ENCODE data around the gene SLC16A3.

The SLC16A3 gene

DNA sequence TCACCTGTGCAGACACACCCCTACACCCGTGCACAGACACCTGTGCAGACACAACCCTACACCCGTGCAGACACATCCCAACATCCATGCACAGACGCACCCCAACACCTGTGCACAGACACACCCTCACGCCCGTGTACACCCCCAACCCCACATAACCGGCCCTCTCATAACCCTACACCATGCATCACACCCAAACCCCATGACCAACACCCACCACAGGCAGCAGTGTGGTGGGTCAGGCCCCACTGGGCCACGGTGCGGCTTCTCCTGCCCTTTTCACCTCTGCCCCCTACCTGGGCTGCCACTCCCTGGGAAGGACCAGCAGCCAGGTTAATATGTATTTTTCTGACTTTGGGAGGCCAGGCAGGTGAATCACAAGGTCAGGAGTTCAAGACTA lies 4.2 kb upstream of the SLC16A3 start:
- DNase-seq: no peak

DNA sequence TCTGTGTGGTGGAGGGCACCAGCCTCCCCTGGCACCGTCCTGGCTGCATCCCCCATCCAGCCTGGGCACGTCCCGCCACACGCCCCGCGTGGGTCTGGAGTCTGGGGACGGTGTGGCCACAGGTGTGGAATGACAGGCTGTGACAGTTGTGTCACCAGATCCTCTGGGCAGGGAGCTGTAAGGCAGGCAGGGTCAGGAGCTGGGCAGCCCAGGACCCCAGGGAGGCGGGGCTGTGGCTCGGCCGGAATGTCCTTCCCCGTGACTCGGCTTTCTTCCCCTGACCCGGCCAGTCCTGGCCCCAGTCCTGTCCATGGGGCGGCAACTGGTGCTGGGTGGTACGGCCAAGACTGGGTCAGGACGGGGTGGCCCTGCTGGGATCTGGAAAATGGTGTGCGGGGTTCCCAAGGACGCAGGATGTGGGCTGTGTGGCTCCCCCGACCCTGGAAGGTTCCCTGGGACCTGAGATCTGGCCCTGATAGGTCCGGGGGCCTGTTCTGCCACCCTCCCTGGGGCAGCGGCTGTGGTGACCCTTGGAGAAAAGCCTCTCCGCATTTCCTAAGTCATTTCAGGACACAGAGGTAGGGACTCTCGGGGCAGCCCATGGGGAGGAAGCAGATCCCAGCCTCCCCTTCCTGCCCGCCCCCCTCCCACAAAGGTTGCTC lies 3.3 kb upstream of the SLC16A3 start:
- DNase-seq: no peak

DNA sequence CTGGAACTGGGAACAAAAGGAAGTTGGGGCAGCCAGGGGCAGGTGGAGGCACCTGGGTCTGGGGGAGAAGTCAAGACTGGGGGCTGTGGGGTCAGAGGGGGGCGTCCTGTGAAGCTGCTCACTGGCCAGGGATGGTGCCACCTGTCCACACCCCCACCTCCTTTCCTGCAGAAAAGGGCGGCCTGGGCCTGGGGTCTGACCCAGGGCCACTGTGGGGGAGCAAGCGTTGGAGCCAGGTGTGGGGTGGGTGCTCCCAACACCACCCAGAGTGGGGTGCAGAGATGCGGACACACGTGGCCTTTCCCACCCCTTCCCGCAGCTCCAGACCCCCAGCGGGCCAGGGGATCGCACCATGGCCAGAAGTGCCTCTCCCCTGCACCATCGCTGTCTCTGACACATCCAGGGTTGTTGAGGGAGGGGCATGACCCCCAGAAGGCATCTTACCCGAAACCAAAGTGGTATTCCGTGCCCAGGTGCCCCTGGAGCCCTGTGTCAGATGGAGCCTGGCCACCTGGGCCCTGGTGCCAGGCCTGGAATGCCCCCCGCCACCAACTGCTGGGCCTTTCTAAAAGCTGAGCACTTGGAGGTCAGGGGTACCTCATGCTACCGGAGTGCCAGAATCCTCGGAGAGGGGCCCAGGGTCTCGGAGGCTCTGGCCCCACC lies 2.6 kb upstream of the SLC16A3 start:
- no peak for DNase-seq

DNA sequence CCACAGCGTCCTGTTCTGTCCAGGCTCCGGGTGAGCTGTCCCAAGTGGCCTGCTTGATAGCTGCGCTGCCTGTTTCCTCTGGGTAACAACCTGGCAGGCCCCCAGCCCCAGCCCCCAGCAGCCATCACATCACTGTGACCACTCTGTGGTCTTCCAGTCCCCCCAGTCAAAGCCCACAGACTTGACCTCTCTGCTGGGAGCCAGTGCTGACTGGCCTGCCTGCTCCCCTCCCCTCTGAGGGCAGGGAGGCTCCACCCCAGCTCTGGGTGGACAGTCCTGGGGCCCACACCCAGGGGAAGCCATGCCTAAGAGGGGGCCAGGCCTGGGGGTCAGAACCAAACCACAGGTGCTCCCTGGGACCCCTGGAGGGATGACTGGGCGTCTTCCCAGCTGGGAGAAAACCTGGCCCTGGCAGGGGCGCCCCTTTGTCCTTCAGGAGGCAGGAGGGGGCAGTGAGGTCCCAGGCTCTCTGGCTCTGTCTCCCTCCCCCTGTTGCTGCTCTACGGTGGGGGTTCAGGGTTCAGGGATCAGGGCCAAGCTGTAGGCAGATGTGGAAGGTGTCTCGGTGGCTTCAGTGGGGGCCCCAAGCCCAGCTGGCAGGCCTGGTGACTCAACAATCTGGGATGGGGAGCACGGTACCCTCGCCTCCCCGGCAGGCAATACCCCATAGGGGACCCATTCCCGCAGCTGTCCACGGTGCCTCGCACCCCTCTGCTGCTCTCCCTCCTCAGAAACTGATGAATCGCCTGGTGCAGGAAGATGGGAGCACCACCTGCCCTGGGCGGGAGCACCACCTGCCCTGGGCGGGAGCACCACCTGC lies 1.8 kb upstream of the SLC16A3 start:
- DNase-seq: no peak

DNA sequence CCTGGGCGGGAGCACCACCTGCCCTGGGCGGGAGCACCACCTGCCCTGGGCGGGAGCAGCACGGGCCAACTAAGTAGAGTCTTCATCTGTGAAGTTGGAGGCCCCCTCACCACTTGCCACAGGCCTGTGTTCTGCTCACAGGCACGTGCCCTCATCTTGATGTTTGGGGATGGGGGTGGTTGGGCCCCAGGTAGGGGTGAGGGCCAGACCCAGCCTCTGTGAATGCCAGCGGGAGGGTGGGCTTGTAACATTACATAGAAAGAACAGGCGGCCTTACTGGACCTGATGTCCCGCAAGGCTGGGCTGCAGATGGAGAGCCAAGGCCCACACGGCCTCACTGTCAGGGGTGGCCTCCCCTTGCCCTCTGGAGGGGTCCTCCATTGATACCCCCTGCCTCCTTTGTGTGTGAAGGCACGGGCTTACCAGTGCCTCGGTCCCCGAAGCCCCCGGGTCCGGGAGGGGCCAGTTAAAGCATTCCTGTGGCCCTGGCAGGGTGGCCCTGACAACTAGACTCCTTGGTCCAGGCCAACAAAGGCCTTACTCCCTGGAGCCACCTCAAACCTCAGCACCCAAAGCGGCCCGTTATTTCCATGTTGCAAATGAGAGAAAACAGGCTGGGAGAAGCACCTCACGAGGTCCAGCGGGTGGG lies 1.1 kb upstream of the SLC16A3 start:
- no peak for DNase-seq

DNA sequence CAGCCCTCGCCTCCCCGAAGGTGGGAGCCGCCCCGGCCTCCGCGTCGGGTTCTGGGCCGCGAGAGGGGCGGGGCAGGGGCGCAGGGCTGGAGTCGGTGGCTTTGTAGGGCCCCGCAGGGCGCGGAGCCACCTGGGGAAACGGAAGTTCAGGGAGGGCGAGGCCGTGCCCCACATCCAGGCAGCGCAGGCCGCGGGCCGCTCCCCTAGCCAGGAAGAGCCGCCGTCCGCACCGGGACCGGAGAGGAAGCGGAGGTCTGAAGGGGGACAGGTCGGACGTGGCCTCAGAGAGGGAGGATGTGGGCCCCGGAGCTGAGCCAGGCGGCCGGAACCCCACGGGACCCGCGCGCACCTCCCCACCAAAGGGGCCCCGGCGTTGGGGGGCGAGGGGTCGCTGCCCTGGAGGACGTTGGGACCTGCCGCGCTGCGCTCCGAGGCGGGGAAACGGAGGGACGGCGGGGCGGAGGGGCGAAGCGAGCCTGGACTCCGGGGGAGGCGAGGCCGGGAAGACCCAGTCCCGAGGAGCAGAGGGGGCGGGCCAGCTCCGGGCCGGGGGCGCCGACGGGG lies 482 bp upstream of the SLC16A3 start:
- no peak for DNase-seq

DNA sequence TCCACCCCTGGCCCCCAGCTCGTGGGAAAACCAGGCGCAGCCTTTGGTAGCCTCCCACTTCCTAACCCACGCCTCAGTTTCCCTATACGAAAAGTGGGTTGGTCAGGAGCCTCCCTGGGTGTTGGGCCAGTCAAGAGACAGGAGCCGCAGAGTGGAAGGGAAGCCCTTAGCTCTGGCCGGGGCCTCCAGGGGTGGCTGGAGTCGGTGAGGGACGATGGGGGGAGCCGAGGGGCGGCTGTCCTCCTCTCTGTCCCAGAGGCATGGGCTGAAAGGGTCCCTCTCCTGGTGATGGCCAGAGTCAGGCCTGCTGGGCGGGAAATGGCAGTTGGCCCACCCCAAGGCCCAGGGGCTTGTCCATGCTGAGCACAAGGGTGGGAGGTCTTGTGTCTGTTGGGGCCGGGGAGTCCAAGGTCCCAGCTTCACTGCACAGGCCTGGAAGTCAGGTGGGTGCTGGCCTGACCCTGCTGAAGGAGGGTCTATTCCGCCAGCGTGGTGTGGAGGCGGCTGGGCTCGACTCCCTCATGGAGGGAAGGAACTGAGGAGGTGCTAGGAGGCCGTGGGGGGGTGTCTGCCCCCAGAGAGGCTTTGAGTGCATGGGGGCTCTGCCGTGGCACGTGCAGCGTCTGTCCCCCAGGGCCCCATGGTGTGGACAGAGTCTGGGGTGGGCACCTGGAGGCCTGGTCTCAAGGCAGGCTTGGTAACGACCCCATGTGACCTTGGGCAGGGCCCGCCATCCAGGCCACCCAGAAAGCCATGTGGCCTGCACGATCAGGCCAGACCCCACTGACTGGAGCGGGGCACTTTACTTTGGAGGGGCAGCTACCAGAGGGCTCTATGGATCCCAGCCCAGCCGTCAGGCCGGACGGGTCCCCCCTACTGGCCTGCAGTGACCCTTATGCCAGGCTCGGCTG lies 1.1 kb downstream of the SLC16A3 start:
- no peak for DNase-seq

DNA sequence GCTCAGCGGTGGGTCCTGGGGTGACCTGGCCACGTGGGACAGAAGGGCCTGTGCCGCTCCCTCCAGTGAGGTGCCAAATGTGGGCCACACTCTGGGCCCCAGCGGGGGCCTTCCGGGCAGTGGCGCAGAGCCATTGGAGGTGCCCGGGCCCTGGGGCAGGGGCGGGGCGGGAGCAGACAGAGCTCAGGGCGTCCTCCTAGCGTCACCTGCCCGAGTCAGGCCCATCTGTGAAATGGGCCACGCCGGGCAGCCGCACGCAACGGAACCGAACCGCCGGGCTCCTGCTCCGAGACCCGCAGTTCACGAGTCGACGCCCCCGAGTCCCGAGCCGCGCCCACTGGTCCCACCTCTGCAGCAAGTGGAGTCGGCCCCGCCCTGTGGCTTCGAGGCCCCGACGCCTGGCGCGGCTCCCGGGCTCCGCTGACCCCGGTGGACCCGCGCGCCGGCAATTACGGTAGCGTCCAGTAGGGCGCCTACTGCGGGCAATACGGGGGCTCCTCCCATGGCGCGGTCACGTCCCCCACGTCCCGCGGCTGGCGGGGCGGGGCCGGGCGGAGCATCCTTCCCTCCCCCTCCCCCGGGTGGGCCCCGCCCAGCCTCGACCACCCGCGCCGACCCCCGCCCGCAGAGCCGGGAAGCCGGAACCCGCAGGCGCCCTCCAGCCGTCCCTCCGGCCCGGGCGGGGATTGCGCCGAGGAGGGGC lies 1.9 kb downstream of the SLC16A3 start:
- DNase-seq: no peak

DNA sequence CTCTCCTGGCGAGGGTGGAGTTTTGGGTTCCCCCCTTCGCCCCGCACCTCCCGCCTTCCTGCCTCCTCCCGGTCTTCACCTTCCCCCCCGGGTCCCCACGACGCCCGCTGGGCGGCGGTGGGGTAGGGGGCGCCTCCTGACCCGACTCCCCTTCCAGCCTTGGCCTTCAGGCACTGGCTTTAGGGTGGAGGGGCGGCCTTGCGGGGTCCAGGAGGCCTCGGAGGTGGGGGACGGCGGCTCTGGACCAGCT lies 2.4 kb downstream of the SLC16A3 start:
- DNase-seq: no peak

DNA sequence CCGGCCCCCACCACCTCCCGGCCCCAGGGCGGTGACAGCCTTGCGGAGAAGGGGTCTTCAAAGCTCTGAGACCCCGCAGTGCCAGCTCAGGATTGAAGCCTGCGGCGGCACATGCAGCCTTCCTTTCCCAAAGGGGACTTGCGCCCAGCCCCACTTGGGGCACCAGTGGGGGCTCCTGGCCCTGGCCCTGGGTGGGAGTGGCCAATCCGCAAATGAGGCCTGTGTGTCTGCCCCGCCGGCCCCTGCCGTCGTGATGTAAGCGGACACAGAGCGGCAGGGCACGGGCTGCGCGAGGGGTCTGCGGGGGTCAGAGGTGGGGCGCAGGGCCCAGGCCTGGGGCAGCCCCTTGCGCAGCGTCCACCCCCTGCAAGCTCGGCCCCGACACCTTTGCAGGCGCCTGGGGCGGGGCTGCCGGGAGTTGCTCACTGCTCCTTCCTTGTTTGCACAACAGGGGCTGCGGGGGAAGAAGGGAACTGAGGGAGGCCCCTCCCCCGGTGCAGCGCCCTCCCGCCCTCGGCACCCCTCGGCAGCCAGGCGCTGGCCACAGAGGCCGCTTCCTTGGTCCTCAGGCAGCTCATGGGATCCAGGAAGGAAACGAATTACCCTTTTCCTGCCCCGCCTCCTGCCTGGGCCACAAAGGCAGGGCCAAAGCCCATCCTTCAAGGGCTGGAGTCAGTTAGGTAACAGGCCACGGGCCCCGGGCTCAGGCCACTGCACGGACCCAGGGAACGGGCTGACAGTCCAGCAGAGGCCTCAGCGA lies 2.9 kb downstream of the SLC16A3 start:
- no peak for DNase-seq

DNA sequence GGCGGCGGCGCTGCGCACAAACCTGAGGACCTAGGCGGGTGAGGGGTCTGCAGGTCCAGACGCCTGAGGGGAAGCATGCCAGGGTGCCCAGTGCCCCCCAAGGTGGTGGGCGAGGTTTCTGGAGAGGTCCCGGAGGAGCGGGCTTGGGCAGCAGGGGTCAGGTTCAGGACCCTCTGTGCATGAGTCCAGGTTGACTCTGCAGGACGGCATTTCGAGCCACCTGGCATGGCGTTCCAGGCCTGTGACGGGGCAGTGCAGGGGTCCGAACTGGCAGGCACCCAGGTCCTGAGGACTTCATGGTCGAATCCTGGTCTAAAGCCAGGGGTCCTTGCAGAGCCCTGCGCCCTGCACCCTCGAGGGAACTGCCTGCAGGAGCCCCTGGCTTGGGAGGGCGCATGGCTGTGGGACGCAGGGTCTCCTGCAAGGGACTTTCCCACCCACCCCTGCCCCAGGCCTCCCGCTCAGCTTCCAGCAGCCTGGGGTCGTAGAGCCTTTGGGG lies 3.5 kb downstream of the SLC16A3 start:
- no peak for DNase-seq

DNA sequence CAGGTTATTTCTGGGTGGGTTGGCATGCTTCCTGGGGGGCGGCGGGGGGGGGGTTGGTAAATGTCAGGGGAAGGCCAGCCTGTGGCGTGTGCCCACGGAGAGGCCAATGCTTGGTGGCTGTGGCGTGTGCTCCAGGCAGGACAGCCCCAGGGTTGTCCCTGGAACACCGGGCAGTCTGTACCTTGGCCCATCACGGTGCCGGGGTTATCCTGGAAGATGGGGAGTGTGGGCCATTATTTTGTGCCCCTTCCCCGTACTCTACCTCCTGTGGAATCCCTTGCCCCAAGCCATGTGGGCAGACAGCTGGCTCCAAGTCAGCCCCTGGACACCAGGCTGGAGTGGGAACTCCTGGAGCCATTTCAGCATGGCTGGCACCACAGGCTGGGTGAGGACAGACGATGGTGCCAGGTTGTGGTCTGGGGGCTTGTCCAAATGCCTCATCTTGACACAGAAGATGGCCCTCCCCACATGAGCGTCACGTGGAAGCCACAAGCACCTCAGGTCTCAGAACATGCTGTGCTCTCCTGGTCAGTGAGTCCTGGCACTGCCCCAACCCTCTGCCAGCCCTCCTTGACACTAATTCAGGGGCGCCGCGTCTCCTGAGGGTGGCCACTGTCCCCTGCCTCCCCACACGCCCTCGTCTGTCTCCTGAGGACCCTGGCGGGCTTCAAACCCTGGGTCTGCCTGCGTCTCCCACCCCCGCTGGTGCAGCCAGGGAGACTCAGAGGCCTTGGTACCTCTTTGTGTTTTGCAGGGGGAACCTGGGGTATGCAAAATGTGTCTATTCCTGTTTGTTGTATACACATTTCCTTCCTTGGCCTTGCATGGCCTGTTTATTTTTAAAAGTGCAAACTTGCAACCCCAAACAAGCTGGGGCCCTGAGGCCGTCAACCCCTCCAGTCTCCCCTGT lies 4.3 kb downstream of the SLC16A3 start:
- DNase-seq: no peak

DNA sequence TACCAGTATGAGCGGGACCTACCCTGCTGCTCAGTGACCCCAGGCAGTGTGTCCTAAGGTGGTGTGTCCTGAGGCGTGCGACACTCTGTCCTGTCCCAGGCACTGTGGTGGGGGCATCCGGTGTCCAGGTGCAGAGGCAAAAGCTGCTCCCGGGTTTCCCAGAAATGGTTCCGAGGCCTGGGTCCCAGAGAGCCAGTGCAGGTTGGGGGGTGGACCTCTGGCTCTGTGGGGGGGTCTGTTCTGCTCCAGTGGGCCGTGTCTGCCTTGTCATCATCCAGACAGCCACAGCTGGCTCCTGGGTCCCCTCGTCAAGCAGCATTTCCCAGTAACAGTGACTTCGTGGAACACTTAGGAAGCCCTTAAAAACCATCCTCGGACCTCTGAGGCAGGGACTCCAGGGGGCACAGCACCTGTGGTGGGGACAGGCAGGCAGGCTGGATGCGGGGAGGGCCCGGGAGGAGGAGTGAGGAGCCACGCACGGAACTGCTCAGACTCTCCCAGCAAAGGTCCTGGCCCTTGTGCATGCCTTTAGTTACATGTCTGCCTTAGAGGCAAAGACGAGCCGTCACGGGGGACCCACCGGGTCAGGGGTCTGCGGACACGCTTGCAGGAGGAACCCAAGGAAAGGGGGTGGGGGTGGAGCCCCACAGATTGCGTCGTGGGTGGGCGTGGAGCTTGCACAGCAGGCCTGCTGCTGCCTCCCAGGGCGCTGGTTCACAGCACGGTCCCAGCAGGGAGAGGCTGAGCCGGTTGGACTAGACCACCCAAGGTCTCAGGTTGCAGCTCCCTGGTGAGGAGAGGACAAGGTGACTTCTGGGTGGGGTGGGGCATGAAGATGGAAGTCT lies 5.6 kb downstream of the SLC16A3 start:
- no peak for DNase-seq

DNA sequence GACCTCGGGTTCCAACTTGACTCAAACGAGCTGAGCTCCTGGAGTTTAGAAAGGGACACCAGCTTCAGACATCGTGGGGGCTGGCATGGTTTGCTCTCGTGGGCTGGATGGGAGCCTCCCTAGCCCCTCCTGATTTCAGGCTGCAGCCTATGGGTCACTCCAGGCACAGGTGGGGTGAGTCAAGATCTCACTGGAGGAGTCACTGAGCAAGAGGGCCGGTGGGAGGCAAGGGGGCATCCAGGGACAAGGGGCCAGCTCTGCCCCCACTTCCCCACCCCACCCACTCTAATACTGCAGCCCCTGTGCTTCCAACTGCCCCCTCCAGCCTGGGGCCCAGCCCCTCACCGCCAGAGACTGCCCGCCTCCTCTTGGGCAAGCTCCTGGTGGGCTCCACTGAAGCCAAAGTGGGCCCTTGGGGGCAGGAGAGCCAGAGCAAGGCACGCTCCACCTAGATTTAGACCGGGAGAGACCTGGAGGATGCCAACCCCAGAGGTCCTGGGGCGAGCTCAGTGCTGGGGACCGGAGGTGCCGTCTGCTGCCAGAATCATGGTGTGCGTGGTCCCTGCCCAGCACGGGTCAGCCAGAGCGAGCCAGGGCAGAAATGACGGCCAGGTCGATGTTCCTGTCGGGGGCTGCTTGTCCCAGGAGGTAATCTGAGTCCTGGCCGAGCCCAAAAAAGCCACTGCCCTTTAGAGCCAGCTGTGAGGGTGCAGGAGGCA lies 6.4 kb downstream of the SLC16A3 start:
- no peak for DNase-seq

DNA sequence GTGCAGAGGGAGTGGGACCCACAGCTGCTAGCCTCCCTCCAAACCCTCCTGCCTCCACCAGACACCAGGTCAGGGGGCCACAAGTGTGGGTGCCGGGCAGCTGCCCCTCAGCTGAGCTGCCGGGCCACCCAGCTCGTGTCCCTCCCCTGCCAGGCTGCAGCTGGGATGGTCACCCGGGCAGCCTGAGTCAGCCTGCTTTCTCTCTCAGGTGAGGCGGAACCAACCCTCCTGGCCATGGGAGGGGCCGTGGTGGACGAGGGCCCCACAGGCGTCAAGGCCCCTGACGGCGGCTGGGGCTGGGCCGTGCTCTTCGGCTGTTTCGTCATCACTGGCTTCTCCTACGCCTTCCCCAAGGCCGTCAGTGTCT lies 6.9 kb downstream of the SLC16A3 start:
- DNase-seq: no peak

DNA sequence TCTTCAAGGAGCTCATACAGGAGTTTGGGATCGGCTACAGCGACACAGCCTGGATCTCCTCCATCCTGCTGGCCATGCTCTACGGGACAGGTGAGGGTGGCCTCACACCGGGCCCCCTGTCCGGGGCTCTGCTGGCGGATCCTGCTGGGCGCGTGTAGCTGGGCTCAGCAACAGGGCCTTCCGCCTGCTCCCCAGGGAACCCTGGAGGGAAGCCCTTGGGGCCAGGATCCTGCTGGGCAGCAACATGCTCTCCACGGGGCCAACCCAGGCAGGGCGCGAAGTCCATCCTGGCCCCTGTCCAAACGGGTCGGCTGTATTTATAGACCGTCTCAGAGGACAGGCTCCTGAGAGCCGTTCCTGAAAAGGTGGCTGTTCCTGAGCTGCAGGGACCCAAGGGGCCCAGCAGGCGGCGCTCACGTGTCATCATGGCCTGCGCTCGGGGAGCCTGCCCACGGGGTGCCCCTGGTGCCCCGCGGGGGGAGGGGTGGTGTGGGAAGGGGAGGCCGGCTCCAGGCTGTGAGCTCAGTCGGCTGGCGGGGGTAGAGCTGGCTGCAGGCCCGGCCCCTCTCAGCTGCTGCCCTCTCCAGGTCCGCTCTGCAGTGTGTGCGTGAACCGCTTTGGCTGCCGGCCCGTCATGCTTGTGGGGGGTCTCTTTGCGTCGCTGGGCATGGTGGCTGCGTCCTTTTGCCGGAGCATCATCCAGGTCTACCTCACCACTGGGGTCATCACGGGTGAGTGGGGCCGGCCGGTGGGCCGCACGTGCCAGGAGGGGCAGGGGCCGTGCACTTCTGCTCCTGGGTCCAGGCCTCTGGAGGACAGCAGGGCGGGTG lies 7.5 kb downstream of the SLC16A3 start:
- DNase-seq: peak; percentile 51 to 78

DNA sequence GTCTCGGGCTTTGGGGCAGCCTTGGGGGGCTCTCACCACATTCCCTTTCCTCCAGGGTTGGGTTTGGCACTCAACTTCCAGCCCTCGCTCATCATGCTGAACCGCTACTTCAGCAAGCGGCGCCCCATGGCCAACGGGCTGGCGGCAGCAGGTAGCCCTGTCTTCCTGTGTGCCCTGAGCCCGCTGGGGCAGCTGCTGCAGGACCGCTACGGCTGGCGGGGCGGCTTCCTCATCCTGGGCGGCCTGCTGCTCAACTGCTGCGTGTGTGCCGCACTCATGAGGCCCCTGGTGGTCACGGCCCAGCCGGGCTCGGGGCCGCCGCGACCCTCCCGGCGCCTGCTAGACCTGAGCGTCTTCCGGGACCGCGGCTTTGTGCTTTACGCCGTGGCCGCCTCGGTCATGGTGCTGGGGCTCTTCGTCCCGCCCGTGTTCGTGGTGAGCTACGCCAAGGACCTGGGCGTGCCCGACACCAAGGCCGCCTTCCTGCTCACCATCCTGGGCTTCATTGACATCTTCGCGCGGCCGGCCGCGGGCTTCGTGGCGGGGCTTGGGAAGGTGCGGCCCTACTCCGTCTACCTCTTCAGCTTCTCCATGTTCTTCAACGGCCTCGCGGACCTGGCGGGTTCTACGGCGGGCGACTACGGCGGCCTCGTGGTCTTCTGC lies 8.4 kb downstream of the SLC16A3 start:
- DNase-seq: no peak

All from NCI-H446 (cell line).